NCI-H2171 treated with DMSO at 0.1 percent for 48 hours (cell line): Measurements from ENCODE around the gene GOLGA8R.
"Not testable (repeated sequence)": the region's sequence is repeated elsewhere in the genome, so short reads cannot be mapped to it uniquely, and the experiment has no call there.

Source experiments
- DNase-seq: peaks from one replicate; lab custom pipeline; 2025; lab: John Stamatoyannopoulos, UW

GOLGA8R gene

GRCh38 chr15:30414160-30414559 lies at the start of gene GOLGA8R:
Gene GOLGA8R (minus strand): TSS chr15:30414260. CDS start chr15:30414162, 98 bp downstream.
- DNase-seq: not testable (repeated sequence)

- not testable (repeated sequence) for DNase-seq
Observed at GRCh38 chr15:30463849-30464248, 49.8 kb upstream of the GOLGA8R start.

- DNase-seq: not testable (repeated sequence)
Observed at GRCh38 chr15:30462176-30462575, 48.1 kb upstream of the GOLGA8R start.

- not testable (repeated sequence) for DNase-seq
Observed at GRCh38 chr15:30452702-30453101, 38.6 kb upstream of the GOLGA8R start.

GRCh38 chr15:30438348-30438747 lies 24.3 kb upstream of the GOLGA8R start:
- not testable (repeated sequence) for DNase-seq

- not testable (repeated sequence) for DNase-seq
Observed at GRCh38 chr15:30435878-30436277, 21.8 kb upstream of the GOLGA8R start.

GRCh38 chr15:30420723-30421122 lies 6.7 kb upstream of the GOLGA8R start:
- not testable (repeated sequence) for DNase-seq

GRCh38 chr15:30407636-30408035 lies 6.4 kb downstream of the GOLGA8R start:
- not testable (repeated sequence) for DNase-seq

- DNase-seq: not testable (repeated sequence)
Observed at GRCh38 chr15:30398988-30399387, 15.1 kb downstream of the GOLGA8R start.

- not testable (repeated sequence) for DNase-seq
Observed at GRCh38 chr15:30393664-30393991, 20.4 kb downstream of the GOLGA8R start.

- DNase-seq: not testable (repeated sequence)
Observed at GRCh38 chr15:30392766-30393663, 21.0 kb downstream of the GOLGA8R start, which contains the start of gene CHRFAM7A. Gene CHRFAM7A (minus strand): TSS chr15:30393540. CDS start chr15:30383351, 10,189 bp downstream.

GRCh38 chr15:30386318-30386887 lies 27.7 kb downstream of the GOLGA8R start:
- DNase-seq: not testable (repeated sequence)

- not testable (repeated sequence) for DNase-seq
Observed at GRCh38 chr15:30377082-30377413, 37.0 kb downstream of the GOLGA8R start.

GRCh38 chr15:30376375-30377081 lies 37.5 kb downstream of the GOLGA8R start:
- DNase-seq: not testable (repeated sequence)

GRCh38 chr15:30375872-30376271 lies 38.2 kb downstream of the GOLGA8R start:
- not testable (repeated sequence) for DNase-seq

GRCh38 chr15:30374862-30375261 lies 39.2 kb downstream of the GOLGA8R start:
- DNase-seq: not testable (repeated sequence)

- not testable (repeated sequence) for DNase-seq
Observed at GRCh38 chr15:30368271-30368670, 45.8 kb downstream of the GOLGA8R start.

GRCh38 chr15:30367246-30367645 lies 46.8 kb downstream of the GOLGA8R start:
- not testable (repeated sequence) for DNase-seq

GRCh38 chr15:30361404-30361803 lies 52.7 kb downstream of the GOLGA8R start:
- not testable (repeated sequence) for DNase-seq

GRCh38 chr15:30360990-30361389 lies 53.1 kb downstream of the GOLGA8R start:
- DNase-seq: not testable (repeated sequence)

- not testable (repeated sequence) for DNase-seq
Observed at GRCh38 chr15:30355043-30355442, 59.0 kb downstream of the GOLGA8R start.
